Calu3 (cell line): ENCODE data around the gene KCNK5. TPM values are rescaled to one million over a fixed set of nuclear protein-coding genes. Genes with fewer than 3 reads are reported as not detected.

Experiments
- BruUV-seq: library from RNA; stranded (reverse); fragments of 400-500 nt; replicated peaks from 2 replicates; lab custom pipeline; 2021; lab: Mats Ljungman, UMichigan
- CTCF ChIA-PET: fragments of 300-600 bp; sonication (Branson Sonifier 250); formaldehyde crosslinking; loops from one replicate; lab custom pipeline; 2022; ENCODE audit warnings: antibody characterized with exemption; lab: Charles Lee
- DNase-seq: peaks from one replicate; pipeline ENCODE4 v3.0.0; 2022
- H3K27ac Mint-ChIP-seq: one replicate; pipeline ENCODE4 v1.8.0; 2022; ENCODE audit warnings: mixed read lengths; ENCODE audit not compliant: unreplicated experiment
- H3K27me3 Mint-ChIP-seq: one replicate; pipeline ENCODE4 v1.8.0; 2022; ENCODE audit warnings: mixed read lengths; ENCODE audit not compliant: unreplicated experiment
- H3K36me3 Mint-ChIP-seq: one replicate; pipeline ENCODE4 v1.8.0; 2022; ENCODE audit warnings: mild to moderate bottlenecking, moderate library complexity, mixed read lengths; ENCODE audit not compliant: insufficient read depth, unreplicated experiment
- H3K4me1 Mint-ChIP-seq: one replicate; pipeline ENCODE4 v1.8.0; 2022; ENCODE audit warnings: mild to moderate bottlenecking, low read depth, mixed read lengths; ENCODE audit not compliant: unreplicated experiment
- H3K4me3 Mint-ChIP-seq: one replicate; pipeline ENCODE4 v1.8.0; 2022; ENCODE audit warnings: mild to moderate bottlenecking, low read depth, moderate library complexity, mixed read lengths; ENCODE audit not compliant: unreplicated experiment
- H3K9me3 Mint-ChIP-seq: one replicate; pipeline ENCODE4 v1.8.0; 2022; ENCODE audit warnings: low read depth, mixed read lengths; ENCODE audit not compliant: unreplicated experiment
- CTCF ChIP-seq: fragments of 200-600 bp; IDR thresholded peaks from one replicate; pipeline ENCODE4 v1.8.0; 2022; ENCODE audit warnings: antibody characterized with exemption; ENCODE audit not compliant: unreplicated experiment
- intact Hi-C: fragments of 100-400 bp; cut with micrococcal nuclease; formaldehyde crosslinking; loops from one replicate; pipeline ENCODE4 v1.10.0; 2022; ENCODE audit not compliant: unreplicated experiment
- total RNA-seq: library from RNA; stranded (reverse); gene quantifications from 2 replicates; pipeline ENCODE4 v1.2.3, GENCODE V29; 2022

The KCNK5 gene
- total RNA-seq, 1 experiment from 2014 or later = 62.4 TPM

GRCh38 chr6:39251406-39251805 lies 22.1 kb upstream of the KCNK5 start:
- intact Hi-C loops = no loop called here
- DNase-seq = no peak
- H3K36me3 Mint-ChIP-seq = no peaks in the 10 kb centered on the region
- CTCF ChIA-PET = no interaction called here
- no peak overlapping the region for H3K27ac Mint-ChIP-seq
- no peak overlapping the region for H3K4me3 Mint-ChIP-seq
- peaks cover 14% of the 10 kb centered on the region for H3K9me3 Mint-ChIP-seq
- TF ChIP-seq CTCF = no peak
- H3K4me1 Mint-ChIP-seq = no peaks in the 10 kb centered on the region
- no TSS peak for BruUV-seq
- H3K27me3 Mint-ChIP-seq = peaks cover 31% of the 10 kb centered on the region

DNA sequence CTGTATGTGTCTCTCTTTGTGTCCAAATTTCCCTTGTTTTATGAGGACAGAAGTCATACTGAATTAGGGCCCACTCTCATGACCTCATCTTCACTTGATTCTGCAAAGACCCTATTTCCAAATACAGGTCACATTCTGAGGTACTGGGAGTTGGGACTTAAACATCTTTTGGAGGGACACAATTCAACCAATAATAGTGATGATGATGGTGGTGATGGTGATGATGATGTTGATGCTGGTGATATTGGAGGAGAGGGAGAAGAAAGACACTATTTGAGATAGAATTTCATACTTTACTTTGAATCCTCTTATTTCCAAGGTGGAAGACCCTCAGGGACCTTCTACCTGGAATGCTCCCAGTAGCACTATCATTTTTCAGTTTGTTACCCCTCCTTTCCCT lies 21.2 kb upstream of the KCNK5 start:
- Mint-ChIP-seq H3K4me3 (no peak overlapping the region), H3K27ac (no peak overlapping the region), H3K36me3 (no peaks in the 10 kb centered on the region), H3K27me3 (peaks cover 31% of the 10 kb centered on the region), H3K4me1 (no peaks in the 10 kb centered on the region), H3K9me3 (peaks cover 14% of the 10 kb centered on the region)
- BruUV-seq = no TSS peak
- DNase-seq = no peak
- CTCF ChIA-PET = no interaction called here
- TF ChIP-seq CTCF = no peak
- intact Hi-C loops = no loop called here

- intact Hi-C loops = no loop called here
- Mint-ChIP-seq H3K4me3 (no peak overlapping the region), H3K27ac (no peak overlapping the region), H3K36me3 (no peaks in the 10 kb centered on the region), H3K4me1 (no peaks in the 10 kb centered on the region), H3K9me3 (peaks cover 10% of the 10 kb centered on the region), H3K27me3 (peaks cover 31% of the 10 kb centered on the region)
- CTCF ChIA-PET = no interaction called here
- no peak for TF ChIP-seq CTCF
- no TSS peak for BruUV-seq
- no peak for DNase-seq
These were observed 20.0 kb upstream of the KCNK5 start for GRCh38 chr6:39249278-39249677.

DNA sequence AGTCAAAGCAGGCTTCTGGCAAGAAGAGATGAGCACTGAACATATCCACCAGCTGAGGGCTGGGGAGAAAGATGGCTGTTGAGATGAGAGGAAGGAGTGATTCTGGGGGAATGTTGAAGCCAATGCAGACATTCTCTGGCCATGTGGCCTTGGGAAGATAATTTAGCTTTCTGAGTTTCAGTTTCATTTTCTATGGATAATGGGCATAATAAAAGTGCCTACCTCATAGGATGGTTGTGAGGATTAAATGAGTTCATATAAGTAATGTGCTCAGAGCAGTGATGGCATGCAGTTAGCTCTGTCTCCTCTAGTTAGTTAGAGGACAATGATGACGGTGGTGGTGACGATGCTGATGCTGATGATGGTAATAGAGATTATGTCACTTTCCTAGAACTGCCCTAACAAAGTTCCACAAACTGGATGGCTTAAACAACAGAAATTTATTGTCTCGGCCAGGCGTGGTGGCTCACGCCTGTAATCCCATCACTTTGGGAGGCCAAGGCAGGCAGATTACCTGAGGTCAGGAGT lies 18.5 kb upstream of the KCNK5 start:
- Mint-ChIP-seq H3K27ac (no peak overlapping the region), H3K4me1 (no peaks in the 10 kb centered on the region), H3K9me3 (no peaks in the 10 kb centered on the region), H3K36me3 (no peaks in the 10 kb centered on the region), H3K4me3 (no peak overlapping the region), H3K27me3 (peaks cover 22% of the 10 kb centered on the region)
- intact Hi-C loops = no loop called here
- no peak for TF ChIP-seq CTCF
- CTCF ChIA-PET = no interaction called here
- no peak for DNase-seq
- BruUV-seq = no TSS peak
